SK-N-SH treated with all-trans-retinoic acid at 6 μM for 48 hours (cell line): ENCODE results near the gene GATAD2A.
"Not testable (repeated sequence)": the region's sequence is repeated elsewhere in the genome, so short reads cannot be mapped to it uniquely, and the experiment has no call there.

Experiments
- ATAC-seq: fragments of 200-7000 bp; cut with Tn5 transposase; 3 replicates; pipeline ENCODE4 v1.9.1; 2020; ENCODE audit warnings: mild to moderate bottlenecking, moderate library complexity
- ARNTL ChIP-seq: fragments of 450-650 bp; formaldehyde crosslinking; IDR thresholded peaks from 2 replicates; pipeline ENCODE4 v1.5.0; 2020; ENCODE audit warnings: low read depth, mild to moderate bottlenecking, moderate library complexity, borderline replicate concordance
- BACH2 ChIP-seq: fragments of 250-450 bp; sonication (Bioruptor Pico); IDR thresholded peaks from 2 replicates; pipeline ENCODE4 v1.9.0; 2021; ENCODE audit warnings: mild to moderate bottlenecking, borderline replicate concordance
- CSDC2 ChIP-seq: fragments of 250-450 bp; sonication (Bioruptor Pico); IDR thresholded peaks from 2 replicates; pipeline ENCODE4 v1.5.0; 2020; ENCODE audit warnings: mild to moderate bottlenecking, moderate library complexity
- ESRRG ChIP-seq: fragments of 250-450 bp; sonication (Bioruptor Pico); IDR thresholded peaks from 2 replicates; pipeline ENCODE4 v1.6.1; 2021; ENCODE audit warnings: mild to moderate bottlenecking
- GLIS3 ChIP-seq: fragments of 250-450 bp; sonication (Bioruptor Pico); IDR thresholded peaks from 2 replicates; pipeline ENCODE4 v1.5.0; 2020; ENCODE audit warnings: mild to moderate bottlenecking, moderate library complexity
- ISL1 ChIP-seq: fragments of 250-450 bp; sonication (Bioruptor Pico); IDR thresholded peaks from 2 replicates; pipeline ENCODE4 v2.1.2; 2022; ENCODE audit warnings: mild to moderate bottlenecking, moderate library complexity
- OSR1 ChIP-seq: fragments of 250-450 bp; sonication (Bioruptor Pico); IDR thresholded peaks from 2 replicates; pipeline ENCODE4 v1.8.0; 2022; ENCODE audit warnings: moderate library complexity, mild to moderate bottlenecking, inconsistent platforms
- PPARA ChIP-seq: fragments of 250-450 bp; sonication (Bioruptor Pico); IDR thresholded peaks from 2 replicates; pipeline ENCODE4 v1.5.0; 2020; ENCODE audit warnings: mild to moderate bottlenecking, borderline replicate concordance
- RARB ChIP-seq: fragments of 250-450 bp; sonication (Bioruptor Pico); IDR thresholded peaks from 2 replicates; pipeline ENCODE4 v1.8.0; 2021; ENCODE audit warnings: mild to moderate bottlenecking, moderate library complexity
- TCF4 ChIP-seq: fragments of 250-450 bp; sonication (Bioruptor Pico); IDR thresholded peaks from 2 replicates; pipeline ENCODE4 v1.8.0; 2021; ENCODE audit warnings: mild to moderate bottlenecking, moderate library complexity, borderline replicate concordance
- ZC3H10 ChIP-seq: fragments of 250-450 bp; sonication (Bioruptor Pico); IDR thresholded peaks from 2 replicates; pipeline ENCODE4 v1.5.1; 2021; ENCODE audit warnings: mild to moderate bottlenecking, moderate library complexity
- ZFP3 ChIP-seq: fragments of 250-450 bp; sonication (Bioruptor Pico); IDR thresholded peaks from 2 replicates; pipeline ENCODE4 v1.5.0; 2020; ENCODE audit warnings: mild to moderate bottlenecking, moderate library complexity
- ZFP30 ChIP-seq: fragments of 450-650 bp; formaldehyde crosslinking; IDR thresholded peaks from 2 replicates; pipeline ENCODE4 v1.5.0; 2022; ENCODE audit warnings: mild to moderate bottlenecking, moderate library complexity
- ZNF565 ChIP-seq: fragments of 450-650 bp; formaldehyde crosslinking; conservative IDR thresholded peaks from 2 replicates; pipeline ENCODE4 v1.5.0; 2020; ENCODE audit warnings: low read depth, mild to moderate bottlenecking, moderate library complexity
- ZNF70 ChIP-seq: fragments of 450-650 bp; formaldehyde crosslinking; IDR thresholded peaks from 2 replicates; pipeline ENCODE4 v1.5.0; 2020; ENCODE audit warnings: mild to moderate bottlenecking, moderate library complexity
- ZNF8 ChIP-seq: fragments of 450-650 bp; formaldehyde crosslinking; IDR thresholded peaks from 2 replicates; pipeline ENCODE4 v1.5.0; 2020; ENCODE audit warnings: mild to moderate bottlenecking, moderate library complexity
- TF ChIP-seq, protein P1 (sequence below): fragments of 250-450 bp; sonication (Bioruptor Pico); IDR thresholded peaks from 2 replicates; pipeline ENCODE4 v1.5.1; 2020; ENCODE audit warnings: low read depth, mild to moderate bottlenecking, moderate library complexity
- TF ChIP-seq, protein P2 (sequence below): fragments of 250-450 bp; sonication (Bioruptor Pico); IDR thresholded peaks from 2 replicates; pipeline ENCODE4 v1.5.1; 2021; ENCODE audit warnings: mild to moderate bottlenecking, moderate library complexity
- TF ChIP-seq, protein P3 (sequence below): fragments of 250-450 bp; sonication (Bioruptor Pico); IDR thresholded peaks from 2 replicates; pipeline ENCODE4 v1.8.0; 2020; ENCODE audit warnings: mild to moderate bottlenecking, moderate library complexity, borderline replicate concordance
- TF ChIP-seq, protein P4 (sequence below): fragments of 250-450 bp; sonication (Bioruptor Pico); IDR thresholded peaks from 2 replicates; pipeline ENCODE4 v1.8.0; 2021; ENCODE audit warnings: low read depth, mild to moderate bottlenecking, moderate library complexity, borderline replicate concordance
- TF ChIP-seq, protein P5 (sequence below): fragments of 250-450 bp; sonication (Bioruptor Pico); IDR thresholded peaks from 2 replicates; pipeline ENCODE4 v1.5.0; 2020; ENCODE audit warnings: mild to moderate bottlenecking, moderate library complexity

GATAD2A gene

DNA sequence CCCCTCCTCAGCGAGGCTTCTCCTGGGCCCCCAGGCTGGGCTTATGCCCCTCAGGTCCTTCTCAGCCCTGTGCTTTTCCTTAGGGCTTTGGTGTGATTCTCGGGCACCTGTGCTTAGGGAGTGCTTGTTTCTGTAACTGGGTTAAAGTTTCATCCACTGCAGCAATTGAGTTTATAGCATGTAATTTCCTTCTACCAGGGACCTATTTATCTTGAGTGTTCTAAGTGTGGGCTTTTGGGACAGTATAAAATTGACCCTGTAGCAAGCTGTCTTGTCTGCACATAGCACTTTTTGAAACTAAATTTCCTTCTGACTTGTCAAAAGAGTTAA is 47.6 kb downstream of the GATAD2A start:
- ATAC-seq = no peak
- TF ChIP-seq, protein P1, sequence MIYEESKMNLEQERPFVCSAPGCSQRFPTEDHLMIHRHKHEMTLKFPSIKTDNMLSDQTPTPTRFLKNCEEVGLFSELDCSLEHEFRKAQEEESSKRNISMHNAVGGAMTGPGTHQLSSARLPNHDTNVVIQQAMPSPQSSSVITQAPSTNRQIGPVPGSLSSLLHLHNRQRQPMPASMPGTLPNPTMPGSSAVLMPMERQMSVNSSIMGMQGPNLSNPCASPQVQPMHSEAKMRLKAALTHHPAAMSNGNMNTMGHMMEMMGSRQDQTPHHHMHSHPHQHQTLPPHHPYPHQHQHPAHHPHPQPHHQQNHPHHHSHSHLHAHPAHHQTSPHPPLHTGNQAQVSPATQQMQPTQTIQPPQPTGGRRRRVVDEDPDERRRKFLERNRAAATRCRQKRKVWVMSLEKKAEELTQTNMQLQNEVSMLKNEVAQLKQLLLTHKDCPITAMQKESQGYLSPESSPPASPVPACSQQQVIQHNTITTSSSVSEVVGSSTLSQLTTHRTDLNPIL (CRISPR knock-in tag) = no peak
- TF ChIP-seq ZNF70 (CRISPR knock-in tag) (no peak), GLIS3 (CRISPR knock-in tag) (no peak), ISL1 (CRISPR knock-in tag) (no peak), ZNF565 (no peak), PPARA (CRISPR knock-in tag) (no peak), RARB (no peak), TCF4 (no peak), BACH2 (no peak), ESRRG (CRISPR knock-in tag) (no peak), CSDC2 (no peak), ZNF8 (CRISPR knock-in tag) (no peak)
- TF ChIP-seq, protein P2, sequence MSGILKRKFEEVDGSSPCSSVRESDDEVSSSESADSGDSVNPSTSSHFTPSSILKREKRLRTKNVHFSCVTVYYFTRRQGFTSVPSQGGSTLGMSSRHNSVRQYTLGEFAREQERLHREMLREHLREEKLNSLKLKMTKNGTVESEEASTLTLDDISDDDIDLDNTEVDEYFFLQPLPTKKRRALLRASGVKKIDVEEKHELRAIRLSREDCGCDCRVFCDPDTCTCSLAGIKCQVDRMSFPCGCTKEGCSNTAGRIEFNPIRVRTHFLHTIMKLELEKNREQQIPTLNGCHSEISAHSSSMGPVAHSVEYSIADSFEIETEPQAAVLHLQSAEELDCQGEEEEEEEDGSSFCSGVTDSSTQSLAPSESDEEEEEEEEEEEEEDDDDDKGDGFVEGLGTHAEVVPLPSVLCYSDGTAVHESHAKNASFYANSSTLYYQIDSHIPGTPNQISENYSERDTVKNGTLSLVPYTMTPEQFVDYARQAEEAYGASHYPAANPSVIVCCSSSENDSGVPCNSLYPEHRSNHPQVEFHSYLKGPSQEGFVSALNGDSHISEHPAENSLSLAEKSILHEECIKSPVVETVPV (CRISPR knock-in tag) = no peak
- TF ChIP-seq, protein P3, sequence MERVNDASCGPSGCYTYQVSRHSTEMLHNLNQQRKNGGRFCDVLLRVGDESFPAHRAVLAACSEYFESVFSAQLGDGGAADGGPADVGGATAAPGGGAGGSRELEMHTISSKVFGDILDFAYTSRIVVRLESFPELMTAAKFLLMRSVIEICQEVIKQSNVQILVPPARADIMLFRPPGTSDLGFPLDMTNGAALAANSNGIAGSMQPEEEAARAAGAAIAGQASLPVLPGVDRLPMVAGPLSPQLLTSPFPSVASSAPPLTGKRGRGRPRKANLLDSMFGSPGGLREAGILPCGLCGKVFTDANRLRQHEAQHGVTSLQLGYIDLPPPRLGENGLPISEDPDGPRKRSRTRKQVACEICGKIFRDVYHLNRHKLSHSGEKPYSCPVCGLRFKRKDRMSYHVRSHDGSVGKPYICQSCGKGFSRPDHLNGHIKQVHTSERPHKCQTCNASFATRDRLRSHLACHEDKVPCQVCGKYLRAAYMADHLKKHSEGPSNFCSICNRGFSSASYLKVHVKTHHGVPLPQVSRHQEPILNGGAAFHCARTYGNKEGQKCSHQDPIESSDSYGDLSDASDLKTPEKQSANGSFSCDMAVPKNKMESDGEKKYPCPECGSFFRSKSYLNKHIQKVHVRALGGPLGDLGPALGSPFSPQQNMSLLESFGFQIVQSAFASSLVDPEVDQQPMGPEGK (CRISPR knock-in tag) = no peak
- TF ChIP-seq, protein P4, sequence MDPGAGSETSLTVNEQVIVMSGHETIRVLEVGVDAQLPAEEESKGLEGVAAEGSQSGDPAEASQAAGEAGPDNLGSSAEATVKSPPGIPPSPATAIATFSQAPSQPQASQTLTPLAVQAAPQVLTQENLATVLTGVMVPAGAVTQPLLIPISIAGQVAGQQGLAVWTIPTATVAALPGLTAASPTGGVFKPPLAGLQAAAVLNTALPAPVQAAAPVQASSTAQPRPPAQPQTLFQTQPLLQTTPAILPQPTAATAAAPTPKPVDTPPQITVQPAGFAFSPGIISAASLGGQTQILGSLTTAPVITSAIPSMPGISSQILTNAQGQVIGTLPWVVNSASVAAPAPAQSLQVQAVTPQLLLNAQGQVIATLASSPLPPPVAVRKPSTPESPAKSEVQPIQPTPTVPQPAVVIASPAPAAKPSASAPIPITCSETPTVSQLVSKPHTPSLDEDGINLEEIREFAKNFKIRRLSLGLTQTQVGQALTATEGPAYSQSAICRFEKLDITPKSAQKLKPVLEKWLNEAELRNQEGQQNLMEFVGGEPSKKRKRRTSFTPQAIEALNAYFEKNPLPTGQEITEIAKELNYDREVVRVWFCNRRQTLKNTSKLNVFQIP (CRISPR knock-in tag) = no peak
- TF ChIP-seq, all 23 proteins: peak for 0

DNA sequence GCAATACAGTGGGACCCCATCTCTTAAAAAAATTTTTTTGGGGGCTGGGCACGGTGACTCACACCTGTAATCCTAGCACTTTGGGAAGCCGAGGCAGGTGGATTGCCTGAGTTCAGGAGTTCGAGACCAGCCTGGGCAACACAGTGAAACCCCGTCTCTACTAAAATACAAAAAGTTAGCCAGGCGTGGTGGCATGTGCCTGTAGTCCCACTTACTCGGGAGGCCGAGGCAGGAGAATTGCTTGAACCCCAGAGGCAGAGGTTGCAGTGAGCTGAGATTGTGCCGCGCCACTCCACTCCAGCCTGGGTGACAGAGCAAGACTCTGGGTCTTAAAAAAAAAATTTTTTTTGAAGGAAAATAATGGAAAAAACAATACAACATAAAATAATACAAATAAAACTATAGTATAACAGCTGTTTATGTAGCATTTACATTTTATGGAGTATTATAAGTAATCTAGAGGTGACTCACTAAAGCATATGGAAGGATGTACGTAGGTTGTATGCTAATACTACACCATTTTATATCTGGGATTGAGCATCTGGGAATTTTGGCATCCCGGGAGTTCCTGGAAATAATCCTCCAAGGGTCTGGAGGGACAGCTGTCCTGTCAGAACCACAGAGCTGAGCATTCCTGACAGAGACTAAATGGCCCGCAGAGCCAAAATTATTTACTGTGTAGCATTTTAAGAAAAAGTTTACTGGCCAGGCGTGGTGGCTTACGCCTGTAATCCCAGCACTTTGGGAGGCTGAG is 49.9 kb downstream of the GATAD2A start:
- not testable (repeated sequence) for ATAC-seq

DNA sequence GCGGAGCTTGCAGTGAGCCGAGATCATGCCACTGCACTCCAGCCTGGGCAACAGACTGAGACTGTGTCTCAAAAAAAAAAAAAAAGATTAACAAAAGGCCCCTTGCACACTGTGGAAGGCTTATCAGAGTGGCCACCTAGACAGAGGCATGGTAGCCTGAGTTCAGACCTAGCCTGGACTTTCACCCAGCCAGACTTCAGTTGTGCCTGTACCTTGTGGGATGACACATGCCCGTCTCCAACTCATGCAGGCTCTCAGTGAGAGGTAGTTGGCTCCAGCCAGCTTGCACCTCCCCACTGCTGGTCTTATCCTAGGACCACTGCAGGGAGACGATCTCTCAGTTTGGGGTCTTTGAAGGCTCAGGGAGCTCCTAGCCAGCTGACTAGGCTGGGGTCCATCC is 52.2 kb downstream of the GATAD2A start:
- TF ChIP-seq ZNF70 (CRISPR knock-in tag) = no peak
- no peak for ATAC-seq

DNA sequence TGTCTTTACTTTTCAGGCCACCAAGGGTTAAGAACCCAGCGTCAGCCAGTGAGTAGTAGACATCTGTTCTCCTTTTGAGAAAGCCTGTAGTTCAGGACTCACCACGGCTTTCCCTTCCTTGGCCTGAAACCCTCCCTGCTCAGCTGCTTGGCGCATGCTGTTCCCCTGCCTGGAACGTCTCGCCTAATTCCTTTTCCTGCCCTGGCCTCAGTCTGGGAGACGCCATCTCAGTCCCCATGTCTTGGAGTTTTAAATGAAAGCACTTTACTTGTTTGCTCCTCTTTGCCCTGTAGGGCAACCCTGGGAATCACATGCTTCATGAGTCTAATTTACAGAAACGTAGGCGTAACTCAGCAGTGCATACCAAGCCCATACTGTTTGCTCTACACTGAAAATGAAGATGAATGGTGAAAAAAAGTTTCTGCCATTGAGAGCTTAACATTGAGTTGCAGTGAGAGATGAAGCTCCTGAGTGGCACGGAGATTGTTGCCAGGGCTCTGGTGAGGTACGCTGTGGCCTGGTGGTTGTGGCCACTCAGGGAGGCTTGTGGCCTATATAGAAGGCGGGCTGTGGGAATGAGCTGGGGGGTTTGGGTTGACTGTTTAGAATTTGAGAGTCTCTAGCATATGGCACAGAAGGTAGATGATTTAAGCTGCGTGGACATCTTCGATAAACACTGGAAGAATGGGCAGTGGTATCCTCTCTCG is 52.8 kb downstream of the GATAD2A start:
- no peak for ATAC-seq
- TF ChIP-seq ZNF70 (CRISPR knock-in tag) = no peak

DNA sequence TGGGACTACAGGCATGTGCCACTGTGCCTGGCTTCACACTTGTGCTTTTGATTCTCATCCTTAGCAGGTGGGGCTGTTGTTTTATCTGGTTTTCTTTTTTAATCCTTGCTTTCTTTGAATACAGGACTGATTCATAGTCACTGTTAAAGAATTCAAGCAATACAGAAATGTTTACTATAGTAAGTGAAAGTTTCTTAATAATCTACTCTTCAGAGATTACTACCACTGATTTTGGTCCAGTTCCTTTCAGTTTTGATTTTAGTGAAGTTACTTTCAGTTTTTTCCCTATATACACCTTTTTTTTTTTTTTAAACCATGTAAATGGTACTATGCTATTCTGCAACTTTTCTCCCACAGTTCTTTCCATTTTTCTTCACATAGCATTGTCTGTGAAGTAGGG is 53.6 kb downstream of the GATAD2A start:
- TF ChIP-seq OSR1 (no peak), ZC3H10 (CRISPR knock-in tag) (no peak), ZNF70 (CRISPR knock-in tag) (no peak), ARNTL (CRISPR knock-in tag) (no peak), GLIS3 (CRISPR knock-in tag) (no peak), CSDC2 (no peak), ZNF8 (CRISPR knock-in tag) (no peak), ZFP3 (CRISPR knock-in tag) (no peak), ZFP30 (CRISPR knock-in tag) (no peak), ISL1 (CRISPR knock-in tag) (no peak), ZNF565 (no peak), BACH2 (no peak)
- TF ChIP-seq, protein P1 (CRISPR knock-in tag) = no peak
- TF ChIP-seq, protein P5, sequence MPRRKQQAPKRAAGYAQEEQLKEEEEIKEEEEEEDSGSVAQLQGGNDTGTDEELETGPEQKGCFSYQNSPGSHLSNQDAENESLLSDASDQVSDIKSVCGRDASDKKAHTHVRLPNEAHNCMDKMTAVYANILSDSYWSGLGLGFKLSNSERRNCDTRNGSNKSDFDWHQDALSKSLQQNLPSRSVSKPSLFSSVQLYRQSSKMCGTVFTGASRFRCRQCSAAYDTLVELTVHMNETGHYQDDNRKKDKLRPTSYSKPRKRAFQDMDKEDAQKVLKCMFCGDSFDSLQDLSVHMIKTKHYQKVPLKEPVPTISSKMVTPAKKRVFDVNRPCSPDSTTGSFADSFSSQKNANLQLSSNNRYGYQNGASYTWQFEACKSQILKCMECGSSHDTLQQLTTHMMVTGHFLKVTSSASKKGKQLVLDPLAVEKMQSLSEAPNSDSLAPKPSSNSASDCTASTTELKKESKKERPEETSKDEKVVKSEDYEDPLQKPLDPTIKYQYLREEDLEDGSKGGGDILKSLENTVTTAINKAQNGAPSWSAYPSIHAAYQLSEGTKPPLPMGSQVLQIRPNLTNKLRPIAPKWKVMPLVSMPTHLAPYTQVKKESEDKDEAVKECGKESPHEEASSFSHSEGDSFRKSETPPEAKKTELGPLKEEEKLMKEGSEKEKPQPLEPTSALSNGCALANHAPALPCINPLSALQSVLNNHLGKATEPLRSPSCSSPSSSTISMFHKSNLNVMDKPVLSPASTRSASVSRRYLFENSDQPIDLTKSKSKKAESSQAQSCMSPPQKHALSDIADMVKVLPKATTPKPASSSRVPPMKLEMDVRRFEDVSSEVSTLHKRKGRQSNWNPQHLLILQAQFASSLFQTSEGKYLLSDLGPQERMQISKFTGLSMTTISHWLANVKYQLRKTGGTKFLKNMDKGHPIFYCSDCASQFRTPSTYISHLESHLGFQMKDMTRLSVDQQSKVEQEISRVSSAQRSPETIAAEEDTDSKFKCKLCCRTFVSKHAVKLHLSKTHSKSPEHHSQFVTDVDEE (CRISPR knock-in tag) = no peak
- no peak for ATAC-seq
